ENCODE results near the gene CDC42.

Gene CDC42

DNA sequence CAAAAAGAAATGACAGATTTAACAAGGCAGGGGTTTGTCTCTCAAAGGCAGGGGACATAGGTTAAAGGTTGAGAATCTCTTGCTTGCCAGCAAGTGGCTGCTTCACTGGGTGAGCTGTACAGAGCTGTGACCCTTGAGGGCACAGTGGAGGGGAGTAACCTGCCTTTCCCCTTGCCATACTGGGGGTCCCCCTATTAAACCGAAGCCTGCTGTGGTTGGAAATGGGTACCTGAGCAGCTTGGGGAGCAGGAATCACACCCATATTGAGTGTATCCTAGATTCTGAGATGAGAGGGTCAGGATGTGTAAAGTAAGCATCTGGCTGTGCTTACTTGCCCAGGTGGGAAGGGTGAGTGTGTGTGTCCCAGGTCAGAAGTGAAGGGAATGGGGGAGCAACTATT, 58.6 kb downstream of the CDC42 start:
- no peak for DNase-seq

DNA sequence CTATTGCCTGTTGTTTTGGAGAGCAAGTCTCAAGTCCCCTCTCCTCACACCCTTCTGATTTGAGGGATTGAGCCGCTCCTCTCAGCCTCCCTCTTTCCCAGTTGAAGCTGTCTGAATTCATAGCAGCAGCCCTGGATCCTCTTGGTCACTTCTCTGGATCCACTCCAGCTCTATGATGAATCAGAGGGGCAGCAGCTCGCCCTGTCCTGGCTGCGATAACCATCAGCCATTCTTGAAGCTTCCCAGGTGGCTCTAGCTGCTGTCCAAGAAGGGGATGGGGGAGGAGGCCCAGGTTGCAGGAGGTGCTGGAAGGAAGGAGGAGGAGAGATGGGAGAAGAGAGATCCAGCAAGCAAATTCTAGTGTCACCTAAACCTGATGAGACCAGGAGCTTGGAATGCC, 59.1 kb downstream of the CDC42 start:
- no peak for DNase-seq

DNA sequence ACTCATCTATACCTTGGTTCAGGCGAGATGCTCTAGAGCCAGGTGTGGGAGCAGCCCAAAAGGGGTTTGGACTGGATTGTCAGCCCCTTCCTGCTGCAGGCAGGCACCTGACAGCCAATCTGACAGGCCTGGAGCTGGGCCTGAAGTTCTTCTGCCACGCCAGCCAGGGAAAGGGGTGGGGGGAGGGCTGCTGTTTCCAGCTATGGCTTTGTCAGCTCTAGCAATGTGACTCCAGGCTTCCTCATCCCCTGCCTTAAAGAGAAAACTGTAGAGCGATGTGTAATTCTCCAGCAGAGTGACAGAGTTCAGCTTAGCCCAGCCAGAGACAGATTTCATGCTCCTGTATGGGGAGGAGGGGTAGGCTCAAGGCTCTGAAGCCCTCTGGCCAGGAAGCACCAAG, 60.0 kb downstream of the CDC42 start:
- DNase-seq: no peak

DNA sequence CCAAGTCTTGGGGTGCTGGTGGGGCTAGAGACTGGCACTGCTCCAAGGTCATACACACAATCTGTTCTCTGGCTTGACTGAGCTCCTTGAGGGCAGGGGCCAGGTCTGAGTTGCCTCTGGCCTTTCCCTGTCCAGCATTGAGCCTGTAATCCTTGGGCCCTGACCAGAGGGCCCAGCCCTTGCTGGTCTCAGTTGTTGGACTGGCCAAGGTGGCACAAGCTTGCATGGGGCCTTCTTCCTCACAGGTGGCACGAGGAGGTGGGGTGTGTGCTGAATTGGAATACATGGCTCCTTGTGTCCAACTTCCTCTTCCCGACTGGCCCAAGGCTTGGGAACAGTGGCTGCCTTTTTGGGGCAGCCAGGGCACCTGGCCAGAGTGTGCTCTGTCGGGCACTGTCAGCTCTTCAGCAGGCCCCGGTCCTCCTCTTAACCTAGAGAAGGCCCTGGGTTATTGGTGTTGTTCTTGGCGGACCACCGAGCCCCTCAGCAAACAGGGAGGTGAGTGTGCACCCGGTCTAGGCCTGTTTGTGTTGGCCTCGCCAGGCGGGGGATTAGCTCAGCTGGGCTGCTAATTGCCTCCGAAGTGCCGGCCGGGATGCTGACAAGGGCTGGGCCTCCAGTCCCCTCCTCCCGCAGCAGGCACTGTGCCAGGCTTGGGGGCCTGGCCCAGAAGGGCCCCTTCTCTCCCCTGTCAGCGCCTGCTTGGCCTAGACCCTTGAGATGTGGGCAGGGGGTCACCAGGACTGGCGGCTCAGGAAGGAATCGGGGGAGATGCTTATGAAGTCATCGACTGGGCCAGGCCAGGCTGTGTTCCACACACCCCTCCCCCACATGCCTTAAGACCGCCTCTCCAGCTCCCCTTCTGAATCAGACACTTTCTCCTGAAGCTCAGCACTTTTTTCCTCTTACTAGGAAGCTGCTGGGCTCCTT, 61.8 kb downstream of the CDC42 start:
- DNase-seq: no peak

DNA sequence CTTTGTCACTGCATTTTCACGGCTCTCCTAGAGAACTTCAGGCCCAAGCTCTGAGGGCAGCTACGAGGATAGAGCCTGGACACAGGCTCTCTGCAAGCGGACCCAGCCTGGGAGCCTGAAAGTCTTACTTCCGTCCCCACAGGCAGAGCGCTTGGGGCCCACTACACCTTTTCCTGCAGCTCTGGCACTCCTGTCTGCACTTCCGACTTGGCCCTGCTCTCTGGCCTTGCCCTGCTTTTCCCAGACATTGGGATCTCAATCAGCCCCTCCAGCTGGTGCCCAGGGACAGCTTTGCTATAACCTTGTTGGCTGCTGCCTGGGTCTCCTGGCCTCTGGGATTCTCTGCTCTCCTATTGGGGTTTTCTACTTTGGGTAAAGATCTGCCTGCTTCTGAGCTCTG, 62.8 kb downstream of the CDC42 start:
- no peak for DNase-seq

DNA sequence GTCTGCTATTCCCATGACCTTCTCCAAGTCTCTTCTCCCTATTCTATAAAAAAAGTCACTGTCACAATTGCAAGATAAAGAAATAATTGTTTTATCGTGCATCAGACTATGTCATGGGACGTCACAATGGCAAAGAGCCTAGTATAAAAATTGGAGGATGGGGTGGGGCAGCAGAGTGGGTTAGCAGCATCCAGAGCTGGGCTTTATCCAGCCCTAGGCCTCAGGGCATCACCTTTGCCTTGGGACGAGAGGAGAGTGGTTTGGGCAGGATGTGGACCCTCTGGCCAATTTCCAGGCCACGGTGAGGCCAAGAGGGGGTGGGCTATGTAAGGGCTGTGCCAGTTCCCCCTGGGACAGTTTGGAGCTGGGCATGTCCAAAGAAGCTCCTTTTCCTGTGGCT, 64.7 kb downstream of the CDC42 start:
- DNase-seq: no peak

DNA sequence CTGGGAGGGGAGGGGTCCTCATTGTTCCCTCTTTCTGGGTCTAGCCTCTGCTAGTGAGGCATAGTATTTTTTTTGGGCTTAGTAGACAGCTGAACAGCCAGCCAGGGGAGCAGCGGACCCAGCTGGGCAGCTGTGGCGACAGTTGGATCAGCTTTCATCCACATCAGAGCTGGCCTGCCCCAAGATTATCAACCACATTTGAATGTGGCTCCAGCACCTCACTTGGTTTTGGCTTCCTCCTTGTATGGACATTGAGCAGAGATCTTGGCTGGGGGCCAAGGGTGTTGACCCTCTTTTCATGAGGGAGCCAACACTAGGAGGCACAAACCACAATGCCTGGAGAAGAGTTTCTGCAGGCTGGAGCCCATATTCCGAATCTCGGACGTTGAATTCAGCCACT, 65.3 kb downstream of the CDC42 start:
- no peak for DNase-seq

DNA sequence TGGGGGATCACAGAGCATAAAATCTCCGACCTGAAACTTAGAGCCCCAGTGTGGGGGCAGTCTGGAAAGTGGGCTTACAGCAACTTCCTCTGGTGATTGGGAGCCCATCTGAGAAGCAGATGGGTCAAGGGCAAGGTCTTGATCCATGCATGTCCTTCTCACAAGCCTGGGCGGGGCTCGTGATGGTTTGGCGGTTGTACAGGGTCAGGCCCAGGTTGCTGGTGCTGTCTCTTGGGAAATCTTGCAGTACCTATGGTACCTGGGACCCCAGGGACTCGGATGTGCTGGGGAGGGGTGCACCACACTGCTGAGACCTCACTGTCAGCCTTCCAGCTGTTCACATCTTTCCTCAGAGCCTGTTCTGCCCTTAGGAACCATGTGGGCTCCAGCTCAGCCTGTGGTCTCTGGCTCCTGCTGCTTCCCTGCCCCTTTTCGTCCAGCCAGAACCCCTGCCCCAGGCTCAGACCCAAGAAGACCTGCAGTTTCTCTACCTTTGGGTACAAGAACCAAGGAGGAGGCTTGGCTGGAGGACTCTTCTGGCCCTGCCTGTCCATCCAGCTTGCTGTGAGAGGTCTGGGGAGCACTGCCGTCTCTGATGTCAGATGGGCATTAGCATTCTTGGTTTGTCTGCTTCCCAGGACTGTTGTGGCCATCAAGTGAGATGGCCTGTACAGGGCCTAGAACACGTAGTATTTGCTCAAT, 65.9 kb downstream of the CDC42 start:
- DNase-seq: no peak

DNA sequence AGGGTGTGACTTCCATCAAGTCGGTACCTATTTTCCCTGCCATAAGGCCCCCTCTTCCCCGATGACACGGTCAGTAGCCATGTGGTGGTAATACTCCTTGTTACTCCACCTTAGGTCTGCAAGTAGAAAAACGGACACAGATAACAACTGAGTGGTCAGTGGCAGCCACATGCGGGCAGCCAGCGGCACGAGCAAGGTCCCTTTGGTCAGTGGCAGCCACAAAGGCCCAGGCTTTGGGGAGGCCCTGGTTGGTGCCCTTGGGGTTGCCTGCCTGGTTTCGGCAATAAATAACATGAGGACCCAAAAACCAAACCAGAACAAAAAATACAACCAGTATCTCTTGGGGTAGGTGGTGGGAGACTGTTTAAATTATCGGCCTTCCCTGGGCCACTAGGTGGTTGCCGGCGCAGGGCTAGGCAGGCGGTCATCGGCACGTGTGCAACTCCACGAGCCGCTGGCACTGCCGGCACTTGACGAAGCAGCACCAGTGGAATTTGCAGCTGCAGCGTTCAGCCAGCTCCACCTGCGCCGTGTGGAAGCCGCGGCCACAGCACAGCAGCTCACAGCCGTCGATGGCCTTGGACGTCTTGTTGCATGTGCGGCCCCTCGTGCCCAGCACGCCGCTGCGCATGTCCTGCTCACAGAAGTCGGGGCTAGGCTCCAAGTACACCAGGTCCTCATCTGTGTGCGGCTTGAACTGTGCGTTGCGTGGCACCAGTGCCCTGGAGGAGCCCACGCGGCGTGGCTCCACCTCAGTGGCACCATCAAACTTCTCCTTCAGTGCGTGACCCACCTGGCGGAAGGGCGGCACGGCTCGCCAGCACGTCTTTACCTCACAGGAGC, 67.3 kb downstream of the CDC42 start:
- no peak for DNase-seq

DNA sequence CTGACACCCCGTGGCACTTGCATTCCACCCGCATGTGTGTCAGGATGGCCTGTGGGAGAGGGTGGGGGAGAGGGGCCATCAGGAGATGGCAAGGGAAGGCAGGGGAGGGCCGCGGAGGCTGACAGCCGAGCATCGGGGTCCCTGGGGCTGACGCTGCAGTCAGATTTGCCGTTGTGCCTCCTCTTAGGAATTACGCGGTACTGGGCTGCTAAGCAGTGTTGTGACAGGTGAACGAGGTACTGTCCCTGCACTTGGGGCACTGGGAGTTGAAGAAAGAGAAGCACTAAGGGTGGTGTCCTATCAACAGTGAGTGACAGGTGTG, 67.9 kb downstream of the CDC42 start:
- DNase-seq: no peak

DNA sequence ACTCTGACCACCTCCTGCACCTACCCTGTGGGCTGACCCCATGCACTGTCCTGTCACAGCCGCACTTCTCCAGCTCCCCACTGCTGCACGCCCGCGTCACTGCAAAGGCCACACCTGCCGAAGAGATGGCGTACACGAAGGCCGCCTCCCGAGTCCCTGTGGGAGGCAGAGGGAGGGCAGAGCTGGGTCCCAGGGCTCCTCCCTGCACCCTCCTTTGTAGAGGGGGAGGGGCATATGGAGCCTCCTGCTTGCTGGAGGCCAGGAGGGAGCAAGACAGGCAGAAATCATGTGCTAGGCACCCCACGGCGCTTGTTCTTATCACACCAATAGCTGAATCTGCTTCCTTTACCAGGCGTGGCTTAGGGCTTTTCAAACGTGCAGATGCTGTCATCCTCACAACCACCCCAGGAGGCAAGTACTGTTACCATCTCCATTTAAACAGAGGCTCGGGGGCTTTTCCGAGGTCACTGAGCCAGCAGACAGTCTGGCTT, 69.0 kb downstream of the CDC42 start:
- no peak for DNase-seq

DNA sequence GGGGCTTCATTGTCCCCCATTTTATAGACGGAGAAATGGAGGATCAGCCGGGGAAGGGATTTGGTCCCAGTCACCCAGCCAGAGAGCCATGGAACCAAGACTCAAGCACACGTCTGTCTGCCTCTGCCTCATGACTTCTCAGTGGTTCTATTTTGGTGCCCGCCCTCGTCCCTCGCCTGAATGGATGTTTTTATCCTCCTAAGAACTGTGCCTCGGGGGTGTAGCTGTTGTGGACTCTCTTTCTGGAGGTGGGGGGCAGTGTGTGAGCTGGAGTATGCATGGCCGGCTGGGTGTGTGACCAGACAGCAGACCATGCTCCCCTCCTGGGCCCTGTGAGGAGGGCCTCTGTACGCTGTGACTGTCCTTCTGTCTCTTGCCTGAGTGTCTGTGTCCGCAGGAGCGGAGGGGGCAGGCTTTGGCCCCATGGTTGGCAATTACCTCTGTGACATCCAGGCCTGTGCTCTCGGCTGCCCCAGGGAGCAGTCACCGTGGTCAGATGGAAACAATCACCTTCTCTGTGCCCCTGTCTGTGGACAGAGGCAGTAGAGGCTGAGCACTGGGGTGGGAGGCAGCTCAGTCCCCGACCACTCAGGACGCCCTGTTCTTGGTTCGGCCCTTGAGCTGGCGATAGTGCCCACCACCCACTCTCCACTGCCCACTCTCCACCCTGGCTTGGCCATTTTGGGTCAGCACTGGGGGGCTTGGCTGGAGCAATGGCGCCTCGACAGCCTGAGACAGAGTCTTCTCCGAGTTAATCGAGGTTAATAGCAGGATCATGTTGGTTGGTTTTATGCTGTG, 70.0 kb downstream of the CDC42 start:
- no peak for DNase-seq

DNA sequence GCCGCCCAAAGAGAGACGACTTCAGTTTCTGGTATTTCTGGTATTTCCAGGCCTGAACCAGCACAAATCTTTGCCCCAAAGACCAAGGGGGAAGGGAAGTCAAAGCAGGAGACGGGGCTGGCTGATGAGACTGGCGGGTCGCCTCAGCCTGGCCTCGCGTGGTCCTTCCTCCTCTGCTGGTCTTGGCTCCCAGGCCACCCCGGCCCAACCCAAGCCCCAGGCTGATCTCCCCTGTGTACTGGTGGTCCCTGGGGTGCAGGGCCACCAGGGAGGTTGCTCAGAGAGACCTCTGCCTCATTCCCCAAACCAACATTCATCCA, 70.5 kb downstream of the CDC42 start:
- no peak for DNase-seq

DNA sequence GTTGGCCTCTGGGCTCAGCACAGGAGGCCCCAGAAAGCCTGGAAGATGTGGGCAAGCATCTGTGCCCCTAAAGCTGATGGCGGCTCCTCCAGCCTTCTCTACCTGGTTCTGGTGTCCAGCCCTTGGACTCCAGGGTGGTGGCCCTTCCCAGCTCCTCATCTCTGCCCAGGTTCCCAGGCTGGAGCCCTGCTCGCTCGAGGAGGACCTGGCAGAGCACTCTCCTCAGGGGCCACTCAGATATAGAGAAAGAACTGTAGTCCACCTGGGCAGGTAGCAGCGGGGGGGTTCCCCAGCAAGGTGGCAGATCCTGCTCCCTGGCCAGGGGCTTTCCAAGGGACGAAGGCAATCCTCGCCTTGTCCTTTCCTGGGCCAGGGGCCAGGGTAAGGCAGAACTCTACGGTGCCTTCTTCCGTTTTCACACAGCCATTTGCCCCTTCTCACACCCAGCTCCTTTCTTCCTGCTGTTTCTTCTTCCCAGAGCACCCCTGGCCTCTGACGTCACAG, 71.4 kb downstream of the CDC42 start:
- no peak for DNase-seq

DNA sequence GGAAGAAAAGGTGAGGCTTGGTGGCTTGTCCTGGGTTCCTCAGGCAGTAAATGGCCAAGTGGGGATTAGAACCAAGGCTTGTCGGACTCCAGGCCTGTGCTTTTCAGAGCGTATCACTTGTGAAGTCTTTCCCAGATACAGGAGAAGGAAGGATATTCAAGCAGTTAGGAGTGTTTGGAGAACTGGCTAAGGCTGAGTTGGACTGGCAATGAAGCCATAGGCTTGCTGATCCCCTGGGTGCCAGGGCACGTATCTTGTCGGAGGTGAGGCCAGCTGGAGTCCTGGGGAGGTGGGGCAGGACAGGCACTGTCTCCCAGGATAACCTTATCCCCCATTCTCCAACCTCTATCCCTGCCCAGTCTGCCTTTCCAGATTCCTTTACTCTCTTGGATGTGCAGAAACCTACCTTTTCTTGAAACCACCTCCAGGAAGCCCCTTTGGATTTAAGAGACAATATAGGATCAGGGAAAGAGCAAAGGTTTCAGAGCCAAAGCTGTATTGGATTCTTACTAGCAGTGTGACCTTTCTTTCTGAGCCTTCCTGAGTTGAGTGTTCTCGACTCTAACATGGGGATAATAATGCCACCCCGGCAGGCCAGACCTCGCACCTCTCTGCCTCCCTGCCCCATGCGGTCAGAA, 72.2 kb downstream of the CDC42 start:
- no peak for DNase-seq

DNA sequence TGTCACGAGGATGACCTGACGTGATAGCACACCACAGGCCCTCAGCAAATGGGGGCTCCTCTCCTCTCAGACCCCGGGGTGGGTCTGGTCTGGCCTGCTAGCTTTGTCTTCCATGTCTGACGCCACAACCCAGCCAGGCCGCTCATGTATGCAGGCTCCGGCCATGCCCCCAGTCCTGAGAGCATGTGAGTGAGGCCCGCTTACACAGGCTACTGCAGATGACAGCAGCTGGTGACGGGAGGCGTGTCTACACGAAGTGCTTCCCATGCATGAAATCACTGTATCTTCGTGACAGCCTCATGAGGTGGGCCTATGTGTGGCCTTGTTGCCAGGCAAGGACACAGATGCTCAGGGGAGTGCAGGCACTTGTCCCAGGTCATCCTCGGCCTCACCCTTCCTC, 74.0 kb downstream of the CDC42 start:
- no peak for DNase-seq

DNA sequence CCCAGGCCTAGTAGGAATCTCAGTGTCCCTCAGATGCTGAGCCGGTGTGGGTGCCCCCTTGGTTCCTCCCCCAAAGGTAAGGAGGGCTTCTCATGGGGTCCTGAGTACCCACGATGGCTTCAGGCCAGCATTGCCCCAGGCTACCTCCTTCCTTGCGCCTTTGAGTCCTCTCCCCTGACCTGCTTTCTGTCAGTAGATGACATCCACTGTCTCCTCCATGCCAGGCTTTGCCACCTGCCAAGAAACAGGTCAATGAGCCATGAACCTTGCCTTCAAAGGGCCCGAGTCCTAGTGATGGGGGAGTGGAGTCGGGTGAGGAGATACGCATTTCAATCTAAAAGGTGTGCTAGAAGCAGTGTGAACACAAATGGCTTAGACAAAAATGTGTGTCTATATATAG, 74.7 kb downstream of the CDC42 start:
- no peak for DNase-seq

DNA sequence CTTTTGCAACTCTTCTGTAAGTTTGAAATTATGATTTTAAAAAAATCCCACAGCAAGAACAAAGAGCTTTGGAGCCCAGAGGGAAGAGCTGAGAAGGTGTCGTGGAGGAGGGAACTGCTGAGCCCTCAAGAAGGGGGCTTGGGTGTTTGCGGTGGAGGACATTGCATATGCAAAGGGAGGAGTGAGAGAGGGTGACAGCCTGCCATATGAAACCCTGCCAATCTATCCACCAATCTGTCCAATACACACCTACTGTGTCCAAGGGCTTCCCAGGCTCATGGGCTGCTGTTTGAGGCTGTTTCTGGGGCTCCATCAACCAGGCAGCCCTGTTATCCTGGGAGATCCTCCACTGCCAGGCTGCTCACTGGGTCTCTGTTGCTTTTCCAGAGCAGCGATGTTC, 75.2 kb downstream of the CDC42 start:
- no peak for DNase-seq

DNA sequence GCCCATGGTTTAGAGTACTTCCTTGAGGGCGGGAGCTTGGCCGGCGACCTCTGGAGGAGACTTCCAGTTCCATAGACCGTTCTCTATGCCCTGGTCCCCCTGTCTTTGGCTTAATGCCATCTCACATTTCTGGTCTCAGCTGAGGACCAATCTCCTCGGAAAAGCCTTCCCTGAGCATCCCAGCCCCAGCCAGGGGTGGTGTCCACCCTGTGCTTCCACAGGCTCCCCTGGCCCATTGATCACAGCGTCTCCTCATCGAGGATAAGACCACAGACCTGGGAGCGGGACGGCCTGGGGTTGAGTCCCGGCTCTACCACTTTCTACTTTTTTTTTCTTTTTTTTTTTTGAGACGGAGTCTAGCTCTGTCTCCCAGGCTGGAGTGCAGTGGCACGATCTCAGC, 75.9 kb downstream of the CDC42 start:
- no peak for DNase-seq

DNA sequence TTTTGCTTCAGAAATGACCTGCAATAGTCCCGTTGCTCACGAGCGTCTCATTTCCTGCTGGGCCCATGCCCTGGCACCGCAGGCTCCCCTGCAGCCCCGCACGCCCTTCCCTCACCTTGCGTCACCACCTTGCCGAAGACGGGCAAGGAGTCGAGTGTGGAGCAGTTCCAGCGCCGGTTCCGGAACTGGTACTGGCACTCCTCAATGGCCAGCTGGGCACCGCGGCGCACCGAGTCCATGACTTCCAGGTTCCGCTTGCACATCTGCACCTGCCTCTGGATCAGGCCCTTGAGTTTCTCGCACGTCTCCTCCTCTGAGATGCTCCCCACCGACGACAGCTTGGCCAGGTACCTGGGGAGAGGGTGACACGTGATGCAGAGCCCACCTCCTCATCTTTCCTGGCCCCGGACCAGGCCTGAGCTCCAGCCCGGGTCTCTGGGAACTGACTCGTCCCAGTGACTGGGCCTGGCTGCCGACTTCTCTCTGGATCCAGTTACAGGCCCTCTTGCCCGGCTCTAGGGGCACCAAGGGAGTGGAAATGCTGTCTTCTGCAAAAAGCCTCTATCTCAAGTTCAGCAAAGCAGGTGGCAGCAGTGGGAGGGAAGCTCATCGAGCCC, 77.1 kb downstream of the CDC42 start:
- no peak for DNase-seq

DNA sequence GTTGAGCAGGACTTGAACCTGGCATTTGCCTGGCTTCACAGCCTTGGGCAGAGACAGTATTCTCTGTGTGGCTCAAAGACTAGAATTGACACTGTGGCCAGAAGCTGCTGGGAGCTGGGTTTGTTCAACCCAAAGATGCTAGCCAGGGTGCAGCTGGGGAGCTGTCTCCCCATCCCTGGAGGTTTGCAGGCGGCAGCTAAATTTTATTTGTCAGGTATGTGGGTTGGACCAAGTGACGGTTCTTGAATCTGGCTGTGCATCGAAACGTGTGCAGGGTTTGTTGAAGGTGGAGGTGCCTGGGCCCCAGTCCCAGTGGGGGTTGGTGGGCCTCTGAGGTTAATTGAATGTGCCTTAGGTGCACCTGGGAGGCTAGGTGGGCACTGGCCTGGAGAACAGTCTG, 78.6 kb downstream of the CDC42 start:
- DNase-seq: no peak

Measured in T-helper 9 cell (primary cell).